SK-N-SH (cell line): ENCODE measurements around the gene HOXB8. TPM values are rescaled to one million over a fixed set of nuclear protein-coding genes. Genes with fewer than 3 reads are reported as not detected.
A peak's percentile ranks its signal among the peaks of the same experiment; 100 is the strongest.

Experiments used
- CTCF ChIA-PET: fragments of 300-600, 350-600 bp; formaldehyde crosslinking; extraction: SDS; loops from one replicate; lab custom pipeline; 2021; lab: Yijun Ruan, JAX
- POLR2A ChIA-PET: fragments of 350-600 bp; sonication (Branson Sonifier 250); formaldehyde crosslinking; extraction: SDS; loops from one replicate; lab custom pipeline; 2020; ENCODE audit warnings: antibody characterized with exemption, inconsistent platforms; lab: Yijun Ruan, JAX
- DNase-seq: peaks from one replicate; pipeline ENCODE4 v3.0.0; 2012
- H2AFZ ChIP-seq: fragments of 200-600 bp; sonication (generic); 2 replicates; pipeline ENCODE4 v1.8.1; 2016; ENCODE audit warnings: antibody characterized with exemption, mild to moderate bottlenecking, low read depth
- H3F3A ChIP-seq: fragments of 200-600 bp; sonication (generic); replicated peaks from 2 replicates; pipeline ENCODE3; 2016; ENCODE audit warnings: antibody characterized with exemption, mild to moderate bottlenecking; ENCODE audit not compliant: insufficient read depth
- H3K27ac ChIP-seq, 2 experiments: fragments of 200-500 bp in 1 of 2; fragments of 200-600 bp in 1 of 2; sonication (Bioruptor generic) in 1 of 2; sonication (generic), shearing (Covaris generic) in 1 of 2; 2 replicates each; pipeline versions ENCODE4 v1.5.1 to v1.6.1; 2014 to 2016; ENCODE audit warnings: low read depth in 2 of 2, inconsistent platforms in 1 of 2, low read length in 1 of 2, mild to moderate bottlenecking in 1 of 2, mixed read lengths in 1 of 2
- H3K27me3 ChIP-seq: fragments of 200-600 bp; sonication (generic), shearing (Covaris generic); 2 replicates; pipeline ENCODE4 v1.6.1; 2016; ENCODE audit warnings: mixed run types; ENCODE audit not compliant: insufficient read depth
- H3K36me3 ChIP-seq, 2 experiments: fragments of 200-500 bp in 1 of 2; fragments of 200-600 bp in 1 of 2; sonication (Bioruptor generic) in 1 of 2; sonication (generic) in 1 of 2; replicated peaks in 1 of 2; 2 replicates each; pipeline versions ENCODE3 to v1.5.1; 2014 to 2016; ENCODE audit warnings: low read length in 1 of 2, mild to moderate bottlenecking in 1 of 2; ENCODE audit not compliant: insufficient read depth in 2 of 2, control insufficient read depth in 1 of 2
- H3K4me1 ChIP-seq, 2 experiments: fragments of 200-500 bp in 1 of 2; fragments of 200-600 bp in 1 of 2; sonication (Bioruptor generic) in 1 of 2; sonication (generic), shearing (Covaris generic) in 1 of 2; 2 replicates each; pipeline versions ENCODE4 v1.5.1 to v1.6.1; 2014 to 2016; ENCODE audit warnings: low read depth in 1 of 2, low read length in 1 of 2, mixed run types in 1 of 2; ENCODE audit not compliant: insufficient read depth in 2 of 2, control insufficient read depth in 1 of 2
- H3K4me2 ChIP-seq: fragments of 200-600 bp; sonication (generic), shearing (Covaris generic); 2 replicates; pipeline ENCODE4 v1.6.1; 2017; ENCODE audit warnings: mixed run types
- H3K4me3 ChIP-seq, 2 experiments: fragments of 200-500 bp in 1 of 2; fragments of 200-600 bp in 1 of 2; sonication (Bioruptor generic) in 1 of 2; sonication (generic), shearing (Covaris generic) in 1 of 2; 2 replicates each; pipeline versions ENCODE4 v1.5.1 to v1.8.1; 2014 to 2016; ENCODE audit warnings: low read depth in 2 of 2, inconsistent platforms in 1 of 2, low read length in 1 of 2, mild to moderate bottlenecking in 1 of 2, mixed read lengths in 1 of 2, moderate library complexity in 1 of 2
- H3K79me2 ChIP-seq: fragments of 200-600 bp; sonication (generic); 2 replicates; pipeline ENCODE4 v1.8.1; 2017; ENCODE audit warnings: mild to moderate bottlenecking; ENCODE audit not compliant: insufficient read depth
- H3K9ac ChIP-seq: fragments of 200-600 bp; sonication (generic); 2 replicates; pipeline ENCODE4 v1.6.1; 2017; ENCODE audit warnings: mixed run types
- H3K9me2 ChIP-seq: fragments of 200-600 bp; sonication (generic); 2 replicates; pipeline ENCODE4 v1.6.1; 2017; ENCODE audit warnings: mixed run types
- H3K9me3 ChIP-seq: fragments of 200-600 bp; sonication (generic); 2 replicates; pipeline ENCODE4 v1.6.1; 2017; ENCODE audit warnings: mixed run types, mild to moderate bottlenecking, moderate library complexity
- H4K20me1 ChIP-seq: fragments of 200-600 bp; sonication (generic); 2 replicates; pipeline ENCODE4 v1.6.1; 2017; ENCODE audit warnings: mild to moderate bottlenecking, mixed run types; ENCODE audit not compliant: insufficient read depth
- CHD2 ChIP-seq: fragments of 150-350 bp; IDR thresholded peaks from 2 replicates; pipeline ENCODE4 v1.6.1; 2018; ENCODE audit warnings: low read length; ENCODE audit not compliant: partially characterized antibody
- CTCF ChIP-seq: fragments of 200-600 bp; sonication (generic); IDR thresholded peaks from 2 replicates; pipeline ENCODE4 v1.6.1; 2017; ENCODE audit warnings: antibody characterized with exemption, mild to moderate bottlenecking, moderate library complexity
- ELF1 ChIP-seq: IDR thresholded peaks from 2 replicates; pipeline ENCODE4 v1.4.0; 2012
- EZH2phosphoT487 ChIP-seq: fragments of 200-600 bp; sonication (generic); IDR thresholded peaks from 2 replicates; pipeline ENCODE4 v1.6.1; 2017; ENCODE audit warnings: low read depth, mixed run types, mild to moderate bottlenecking, antibody characterized with exemption, moderate library complexity, borderline replicate concordance
- FOXM1 ChIP-seq: IDR thresholded peaks from 2 replicates; pipeline ENCODE4 v1.4.0; 2012; ENCODE audit warnings: low read depth, mild to moderate bottlenecking
- GABPA ChIP-seq: IDR thresholded peaks from 2 replicates; pipeline ENCODE4 v1.4.0; 2012; ENCODE audit warnings: low read depth, mild to moderate bottlenecking
- IRF3 ChIP-seq: fragments of 150-350 bp; IDR thresholded peaks from 2 replicates; pipeline ENCODE4 v1.6.1; 2016; ENCODE audit warnings: mild to moderate bottlenecking, low read depth, low read length
- JUND ChIP-seq: IDR thresholded peaks from 2 replicates; pipeline ENCODE4 v1.4.0; 2012
- MEF2A ChIP-seq: IDR thresholded peaks from 2 replicates; pipeline ENCODE4 v1.4.0; 2012; ENCODE audit warnings: low read depth, borderline replicate concordance
- NFIC ChIP-seq: IDR thresholded peaks from 2 replicates; pipeline ENCODE4 v1.4.0; 2012; ENCODE audit warnings: borderline replicate concordance
- REST ChIP-seq: IDR thresholded peaks from 2 replicates; pipeline ENCODE4 v1.6.1; 2012; ENCODE audit warnings: mild to moderate bottlenecking, low read depth, low read length, moderate library complexity
- RFX5 ChIP-seq: IDR thresholded peaks from 2 replicates; pipeline ENCODE4 v1.6.1; 2012; ENCODE audit warnings: mild to moderate bottlenecking, improper control_type of control experiment, low read length
- RXRA ChIP-seq: IDR thresholded peaks from 2 replicates; pipeline ENCODE4 v1.4.0; 2012; ENCODE audit warnings: low read depth, mild to moderate bottlenecking, borderline replicate concordance
- SMC3 ChIP-seq: IDR thresholded peaks from 2 replicates; pipeline ENCODE4 v1.6.1; 2012; ENCODE audit warnings: low read depth, low read length, improper control_type of control experiment
- TAF1 ChIP-seq: IDR thresholded peaks from 2 replicates; pipeline ENCODE4 v1.6.1; 2012; ENCODE audit warnings: low read depth, mild to moderate bottlenecking, low read length, moderate library complexity, borderline replicate concordance
- TEAD4 ChIP-seq: IDR thresholded peaks from 2 replicates; pipeline ENCODE4 v1.4.0; 2012; ENCODE audit warnings: mild to moderate bottlenecking, borderline replicate concordance; ENCODE audit not compliant: insufficient read depth
- USF1 ChIP-seq: IDR thresholded peaks from 2 replicates; pipeline ENCODE4 v1.4.0; 2012; ENCODE audit warnings: low read depth, borderline replicate concordance
- USF2 ChIP-seq: fragments of 150-350 bp; IDR thresholded peaks from 2 replicates; pipeline ENCODE4 v1.6.1; 2017; ENCODE audit warnings: antibody characterized with exemption, low read length, low read depth, borderline replicate concordance
- YY1 ChIP-seq: IDR thresholded peaks from 2 replicates; pipeline ENCODE4 v1.4.0; 2012; ENCODE audit warnings: low read depth, mild to moderate bottlenecking
- ZBTB33 ChIP-seq: IDR thresholded peaks from 2 replicates; pipeline ENCODE4 v1.4.0; 2012; ENCODE audit warnings: low read depth, borderline replicate concordance
- WGBS: methylation state at CpG from one replicate; pipeline ENCODE4 v1.1.6; 2017; ENCODE audit warnings: low lambda C conversion rate; 5-methylcytosine and 5-hydroxymethylcytosine counted together
- polyA plus RNA-seq, 3 experiments: library from polyadenylated mRNA; depleted of rRNA; stranded (reverse); fragments of >200 nt; gene quantifications; 2 replicates each; pipeline ENCODE4 v1.2.3, GENCODE V29; 2012

Gene HOXB8
- polyA plus RNA-seq, 1 of the 3 experiments (the other 2 are of a cell fraction), result not detected

- ChIA-PET POLR2A (no interaction called here), CTCF (interaction anchor here (2.3 kb wide), 1 partner anchor 8 kb away, joined by 11 read pairs; no protein-coding TSS in a partner anchor)
- TF ChIP-seq USF1 (no peak), CHD2 (no peak), RFX5 (no peak), FOXM1 (no peak), EZH2phosphoT487 (no peak), REST (no peak), NFIC (no peak), SMC3 (no peak), IRF3 (no peak), MEF2A (no peak), ZBTB33 (no peak), USF2 (no peak), CTCF (no peak), YY1 (no peak), JUND (no peak), TEAD4 (no peak), GABPA (no peak), ELF1 (no peak), TAF1 (no peak), RXRA (no peak)
- Histone ChIP-seq H3K9me3 (no peaks in the 10 kb centered on the region), H3K4me3 (no peak overlapping the region), H3F3A (no peaks in the 10 kb centered on the region), H3K4me1 (no peaks in the 10 kb centered on the region), H3K79me2 (no peaks in the 10 kb centered on the region), H3K9ac (no peak overlapping the region), H4K20me1 (no peaks in the 10 kb centered on the region), H3K9me2 (no peaks in the 10 kb centered on the region), H3K27me3 (peaks cover 100% of the 10 kb centered on the region), H3K36me3 (no peaks in the 10 kb centered on the region), H3K4me2 (no peak overlapping the region), H2AFZ (no peak overlapping the region), H3K27ac (no peak overlapping the region)
- 6% methylated on average over 1 of the region's 1 CpG for WGBS
- DNase-seq, result peak; percentile 9
Measured at GRCh38 chr17:48644159-48644558, 29.1 kb upstream of the HOXB8 start.
